ENCODE results near the gene PLPPR2.
"Not testable (repeated sequence)": the region's sequence is repeated elsewhere in the genome, so short reads cannot be mapped to it uniquely, and the experiment has no call there.

PLPPR2 gene

DNA sequence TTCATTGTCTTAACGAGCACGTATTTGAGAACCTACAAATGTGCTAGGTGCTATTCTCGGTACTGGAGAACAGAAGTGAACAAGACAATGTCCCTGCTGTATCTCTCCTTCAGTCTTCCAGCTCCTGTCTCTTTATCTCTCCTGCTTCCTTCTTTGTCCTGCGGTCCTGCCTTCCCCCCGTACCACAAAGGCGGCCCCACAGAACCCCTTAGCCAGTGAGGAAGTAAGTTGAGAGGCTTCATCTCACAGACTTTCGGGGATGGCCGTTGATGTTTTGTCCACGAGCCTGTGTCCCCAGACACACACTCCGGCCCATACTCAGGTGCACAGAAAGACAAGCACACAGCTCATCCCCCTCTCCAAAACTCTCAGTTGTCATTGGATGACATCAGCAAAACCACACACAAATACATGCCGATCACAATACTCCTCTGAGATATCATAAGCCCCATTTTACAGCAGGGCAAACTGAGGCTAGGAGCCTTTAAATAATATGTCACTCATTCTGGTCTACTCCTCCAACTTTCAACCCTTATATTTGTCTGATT lies 18.7 kb downstream of the PLPPR2 start:
- no peak for DNase-seq (ENCODE audit: low read depth in 2 of 2)

DNA sequence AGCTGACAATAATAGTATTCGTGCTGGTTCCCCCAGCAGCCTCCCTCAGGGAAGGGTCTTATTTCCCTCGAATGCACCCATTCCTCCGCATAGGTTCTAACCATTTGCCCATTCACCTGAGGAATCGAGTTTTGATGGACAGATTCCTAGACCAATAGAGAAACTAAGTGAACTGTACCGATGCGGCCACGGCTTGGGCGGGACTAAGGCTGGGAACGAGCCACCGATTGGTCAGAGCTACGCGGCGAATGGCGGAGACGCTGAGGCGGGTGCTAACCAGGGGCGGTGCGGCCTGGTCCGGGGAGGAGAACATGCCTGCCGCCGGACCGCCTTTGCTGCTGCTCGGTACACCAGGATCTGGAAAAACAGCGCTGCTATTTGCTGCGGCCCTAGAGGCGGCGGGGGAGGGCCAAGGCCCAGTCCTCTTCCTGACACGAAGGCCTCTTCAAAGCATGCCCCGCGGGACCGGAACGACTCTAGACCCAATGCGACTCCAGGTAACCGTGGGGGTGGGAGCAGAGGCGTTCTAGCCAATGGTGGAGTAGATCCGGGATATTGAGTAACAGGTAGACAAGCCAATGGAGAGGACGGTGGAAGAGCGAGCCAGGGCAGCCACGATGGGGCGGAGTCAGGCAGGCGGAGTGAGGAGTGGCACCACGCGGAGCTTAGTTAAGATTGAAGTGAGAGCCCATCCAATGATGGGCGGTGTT lies 19.4 kb downstream of the PLPPR2 start, which contains the start of gene SWSAP1:
TSS of gene SWSAP1 (plus strand) at position 234 of the 710 bp plus-strand sequence. CDS start at position 249, 15 bp downstream.
- DNase-seq (ENCODE audit: low read depth in 2 of 2), result peak; percentile 92 to 96

DNA sequence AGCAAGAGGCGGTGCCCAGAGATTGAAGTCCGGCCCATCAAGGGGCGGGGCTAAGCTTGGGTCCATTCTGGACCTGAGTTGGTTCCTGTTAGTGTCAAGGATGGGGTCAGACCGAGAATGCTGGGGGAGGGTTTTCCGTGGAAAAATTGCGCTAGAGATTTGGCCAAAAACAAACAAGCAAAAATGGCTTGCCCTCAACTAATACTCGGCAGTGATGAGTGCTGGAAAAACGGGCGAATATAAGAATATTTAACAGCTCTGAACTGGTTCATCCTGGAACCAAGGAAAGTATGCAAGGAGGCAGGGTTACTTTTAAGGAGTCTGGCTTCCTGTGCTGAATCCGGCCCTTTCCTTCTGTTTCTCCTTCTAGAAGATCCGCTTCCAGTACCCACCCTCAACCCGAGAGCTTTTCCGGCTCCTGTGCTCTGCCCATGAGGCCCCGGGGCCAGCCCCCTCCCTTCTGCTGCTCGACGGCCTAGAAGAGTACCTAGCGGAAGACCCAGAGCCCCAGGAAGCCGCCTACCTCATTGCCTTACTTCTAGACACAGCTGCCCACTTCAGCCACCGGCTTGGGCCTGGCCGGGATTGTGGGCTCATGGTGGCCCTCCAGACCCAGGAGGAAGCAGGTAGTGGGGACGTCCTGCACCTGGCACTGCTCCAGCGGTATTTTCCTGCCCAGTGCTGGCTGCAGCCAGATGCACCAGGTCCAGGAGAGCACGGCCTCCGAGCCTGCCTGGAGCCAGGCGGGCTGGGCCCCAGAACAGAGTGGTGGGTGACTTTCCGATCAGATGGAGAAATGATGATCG lies 20.1 kb downstream of the PLPPR2 start:
- DNase-seq (ENCODE audit: low read depth in 2 of 2), result peak; percentile 62 to 63

DNA sequence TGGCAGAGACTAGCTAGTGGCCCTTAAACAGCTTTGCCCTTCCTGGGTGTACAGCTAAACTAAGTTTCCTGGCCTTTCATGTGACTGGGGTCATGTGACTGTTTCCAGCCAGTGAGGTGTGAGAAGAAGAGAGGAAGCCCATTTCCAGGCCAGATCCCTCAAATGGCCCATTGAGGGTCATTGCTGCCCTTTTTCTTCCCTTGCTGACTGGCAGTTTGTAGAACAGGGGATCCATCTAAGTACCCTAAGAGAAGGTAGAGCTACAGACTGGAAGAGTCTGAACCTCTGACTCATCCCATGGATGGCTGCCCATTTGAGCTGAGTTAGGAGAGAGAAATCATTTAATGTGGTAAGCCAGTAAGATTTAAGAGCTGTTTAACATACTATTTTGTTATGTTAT lies 22.0 kb downstream of the PLPPR2 start:
- no peak for DNase-seq (ENCODE audit: low read depth in 2 of 2)

DNA sequence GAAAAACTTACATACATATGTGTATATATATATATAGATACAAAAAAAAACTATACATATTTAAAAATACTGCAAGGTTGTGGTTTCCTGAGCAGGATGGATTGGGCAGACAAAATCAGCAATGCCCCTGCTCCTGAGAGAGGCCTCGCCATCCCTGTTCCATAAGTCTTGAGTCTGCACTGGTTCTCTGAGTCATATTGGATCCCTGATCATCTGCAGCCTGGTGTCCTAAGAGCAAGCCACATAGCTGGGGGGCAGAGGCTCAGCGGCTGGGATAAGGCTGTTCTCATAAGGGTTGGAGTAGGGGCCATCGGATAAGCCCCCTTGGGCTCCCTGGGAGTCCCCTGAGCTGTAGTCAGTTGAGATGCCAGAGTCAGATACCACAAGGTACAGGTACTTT lies 22.5 kb downstream of the PLPPR2 start:
- no peak for DNase-seq (ENCODE audit: low read depth in 2 of 2)

DNA sequence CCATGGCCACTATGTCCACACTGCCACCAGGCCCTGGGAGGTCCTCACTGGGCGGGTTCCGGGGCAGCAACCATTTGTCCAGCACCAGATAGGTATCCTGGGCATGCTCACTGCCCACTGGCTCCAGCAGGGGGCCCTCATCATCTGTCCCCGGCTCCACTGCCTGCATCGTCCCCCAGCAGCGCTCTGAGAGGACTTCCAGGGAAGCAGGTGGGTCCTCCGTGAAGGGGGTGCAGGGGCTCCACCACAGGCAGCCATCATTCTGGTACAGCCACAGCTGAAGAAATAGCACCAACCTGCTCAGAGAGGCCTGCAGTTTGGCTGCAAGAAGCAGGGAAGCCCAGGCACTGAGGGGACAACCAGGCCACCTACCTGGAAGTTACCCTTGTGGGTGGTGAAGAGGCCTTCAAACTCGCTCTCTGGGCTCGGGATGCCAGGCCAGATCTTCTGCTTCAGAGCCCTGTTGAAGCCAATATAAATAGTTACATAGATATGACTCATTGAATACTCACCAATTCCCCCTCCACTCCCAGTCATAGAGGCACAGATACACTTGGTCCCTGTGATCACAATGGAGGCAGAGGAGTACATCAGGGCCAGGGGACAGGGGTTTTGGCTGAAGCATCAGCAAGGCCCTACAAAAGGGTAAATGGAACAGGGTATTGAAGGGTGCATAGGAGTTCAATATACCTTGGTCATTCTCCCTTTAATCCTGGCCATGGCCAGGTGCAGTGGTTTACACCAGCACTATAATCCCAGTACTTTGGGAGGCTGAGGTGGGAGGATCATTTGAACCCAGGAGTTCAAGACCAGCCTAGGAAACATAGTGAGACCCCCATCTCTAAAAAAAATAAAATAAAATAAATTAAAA lies 23.3 kb downstream of the PLPPR2 start:
- DNase-seq (ENCODE audit: low read depth in 2 of 2), result no peak

DNA sequence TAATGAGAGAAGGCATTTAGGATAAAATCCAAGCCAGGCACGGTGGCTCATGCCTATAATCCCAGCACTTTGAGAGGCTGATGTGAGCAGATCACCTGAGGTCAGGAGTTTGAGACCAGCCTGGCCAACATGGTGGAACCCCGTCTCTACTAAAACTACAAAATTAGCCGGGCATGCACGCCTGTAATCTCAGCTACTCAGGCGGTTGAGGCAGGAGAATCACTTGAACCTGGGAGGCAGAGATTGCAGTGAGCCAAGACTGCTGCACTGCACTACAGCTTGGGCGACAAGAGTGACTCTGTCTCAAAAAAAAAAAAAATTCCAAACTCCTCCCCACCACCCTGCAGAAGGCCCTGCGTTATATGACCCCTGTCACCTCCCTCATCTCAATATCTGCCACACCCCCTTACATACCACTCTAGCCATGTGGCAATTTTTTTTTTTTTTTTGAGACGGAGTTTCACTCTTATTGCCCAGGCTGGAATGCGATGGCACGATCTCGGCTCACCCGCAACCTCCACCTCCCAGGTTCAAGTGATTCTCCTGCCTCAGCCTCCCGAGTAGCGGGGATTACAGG lies 24.1 kb downstream of the PLPPR2 start:
- DNase-seq (ENCODE audit: low read depth in 2 of 2), result not testable (repeated sequence)

DNA sequence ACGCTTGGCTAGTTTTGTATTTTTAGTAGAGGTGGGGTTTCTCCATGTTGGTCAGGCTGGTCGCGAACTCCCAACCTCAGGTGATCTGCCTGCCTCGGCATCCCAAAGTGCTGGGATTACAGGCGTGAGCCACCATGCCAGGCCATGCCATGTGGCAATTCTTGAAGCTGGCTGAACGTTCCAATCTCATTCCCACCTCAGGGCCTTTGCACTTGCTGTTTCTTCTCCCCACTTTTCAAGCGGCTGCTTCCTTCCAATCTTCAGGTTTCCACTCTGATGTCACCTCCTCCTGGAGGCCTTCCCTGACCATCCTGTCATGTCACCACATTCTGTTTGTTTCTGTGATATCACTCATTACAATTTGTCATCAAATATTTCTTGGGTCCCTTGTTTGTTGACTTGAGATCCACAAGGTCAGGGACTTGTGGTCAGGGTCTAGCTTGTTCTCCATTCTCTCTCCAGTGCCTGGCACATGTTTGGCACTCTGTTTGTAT lies 24.7 kb downstream of the PLPPR2 start:
- DNase-seq (ENCODE audit: low read depth in 2 of 2), result no peak

DNA sequence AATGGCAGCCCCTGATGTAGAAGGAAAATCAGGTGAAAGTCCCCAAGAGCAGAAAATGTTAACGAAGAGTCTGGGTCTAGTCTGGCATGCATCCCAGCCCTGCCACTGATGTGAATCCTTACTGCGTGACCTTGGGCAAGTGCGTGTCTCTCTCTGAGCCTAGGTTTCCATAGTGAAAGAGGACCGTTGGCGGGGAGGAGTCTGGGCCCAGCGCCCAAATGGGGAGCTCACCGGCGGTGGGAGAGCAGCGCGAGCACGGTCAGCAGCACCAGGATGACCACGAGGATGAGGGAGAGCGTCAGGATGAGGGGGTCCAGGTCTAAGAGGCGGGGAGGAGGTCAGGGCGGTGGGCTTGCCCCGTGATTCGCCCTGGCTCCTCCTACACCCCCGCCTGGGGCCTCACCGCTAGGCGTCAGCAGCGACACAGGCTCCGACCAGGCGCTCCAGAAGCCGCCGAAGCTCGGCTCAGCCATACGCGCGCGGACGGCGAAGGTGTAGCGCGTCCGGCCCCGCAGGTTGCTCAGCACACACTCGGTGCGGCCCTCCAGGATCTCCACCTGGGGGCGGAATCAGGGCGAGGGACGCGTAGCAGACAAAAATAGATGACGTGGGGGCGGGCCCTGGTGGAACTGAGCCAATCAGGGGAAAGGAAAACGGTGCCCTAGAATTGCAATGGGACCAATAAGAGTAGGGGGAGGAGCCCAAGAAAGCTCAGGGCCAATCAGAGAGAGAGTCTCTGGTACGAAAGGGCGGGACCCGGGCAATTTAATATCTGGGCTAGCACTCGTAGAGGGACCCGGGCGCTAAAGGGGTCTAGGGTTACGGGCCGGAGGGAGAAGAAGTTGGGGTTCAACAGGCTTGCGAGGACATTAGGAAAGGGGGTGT lies 25.7 kb downstream of the PLPPR2 start:
- DNase-seq (ENCODE audit: low read depth in 2 of 2), result peak; percentile 90 to 94

DNA sequence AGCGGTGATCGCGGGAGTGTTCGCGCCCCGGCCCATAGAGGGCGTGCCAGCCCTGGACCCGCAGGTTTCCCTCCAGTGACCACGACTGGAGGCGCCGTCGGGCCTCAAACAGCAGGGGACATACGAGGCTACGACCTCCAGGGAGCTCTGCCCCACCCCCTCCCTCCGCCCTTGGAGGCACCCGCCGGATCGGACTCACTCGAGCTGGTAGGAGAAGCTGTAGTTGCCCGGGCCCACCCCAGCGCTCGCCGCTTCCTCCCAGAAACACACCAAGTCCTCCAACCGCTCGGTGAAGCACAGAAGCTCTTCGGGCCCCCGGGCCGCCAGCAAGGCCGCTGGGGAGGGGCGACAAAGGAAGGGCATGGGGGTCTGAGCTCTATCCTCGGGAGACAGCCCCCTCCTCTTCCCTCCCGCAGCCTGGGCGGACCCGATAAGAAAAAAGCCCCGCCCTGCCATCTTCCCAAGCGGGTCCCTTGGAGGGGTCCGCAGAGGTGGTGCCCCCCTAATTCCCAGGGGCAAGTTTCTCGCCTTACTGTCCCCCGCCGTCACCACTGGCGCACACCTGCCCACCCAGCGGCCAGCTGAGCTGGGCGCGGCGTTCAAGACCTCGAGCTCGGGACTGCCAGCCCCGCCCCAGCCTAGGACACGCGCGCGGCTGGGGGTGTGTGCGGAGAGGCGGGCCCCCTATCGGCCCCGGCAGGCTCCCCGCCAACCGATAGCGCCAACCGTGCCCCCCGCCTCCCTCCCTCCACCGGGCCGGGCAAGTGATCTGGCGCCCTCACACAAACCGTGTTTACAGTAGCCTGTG lies 27.9 kb downstream of the PLPPR2 start:
- DNase-seq (ENCODE audit: low read depth in 2 of 2), result peak; percentile 42 to 57

DNA sequence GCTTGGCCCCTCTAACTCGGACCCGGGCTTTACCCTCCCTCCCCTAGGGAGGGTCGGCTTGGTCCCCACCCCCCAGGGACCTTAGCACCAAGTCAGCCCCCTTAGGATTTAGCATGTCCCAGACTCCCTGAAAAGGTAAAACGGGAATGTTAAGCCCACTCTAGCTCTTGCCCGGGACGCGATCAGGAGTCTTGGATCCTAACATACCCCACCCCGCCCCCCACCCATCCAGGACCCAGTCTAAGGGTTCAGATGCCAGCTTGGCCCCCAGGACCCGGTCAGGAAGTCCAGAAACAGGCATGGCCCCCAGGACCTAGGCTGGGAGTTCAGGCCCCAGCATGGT lies 28.4 kb downstream of the PLPPR2 start:
- no peak for DNase-seq (ENCODE audit: low read depth in 2 of 2)

DNA sequence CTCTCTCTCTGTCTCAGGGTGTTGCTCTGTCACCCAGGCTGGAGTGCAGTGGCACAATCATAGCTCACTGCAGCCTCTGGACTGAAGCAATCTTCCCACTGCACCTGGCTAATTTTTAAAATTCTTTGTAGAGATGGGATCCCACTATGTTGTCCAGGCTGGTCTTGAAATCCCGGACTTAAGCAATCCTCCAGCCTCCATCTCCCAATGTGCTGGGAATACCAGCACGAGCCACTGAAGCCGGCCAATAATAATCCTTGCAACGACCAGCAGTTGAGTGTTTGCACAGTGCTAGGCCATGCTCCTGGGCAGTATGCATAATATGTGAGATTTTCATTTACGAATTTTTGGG lies 29.5 kb downstream of the PLPPR2 start:
- DNase-seq (ENCODE audit: low read depth in 2 of 2), result no peak

DNA sequence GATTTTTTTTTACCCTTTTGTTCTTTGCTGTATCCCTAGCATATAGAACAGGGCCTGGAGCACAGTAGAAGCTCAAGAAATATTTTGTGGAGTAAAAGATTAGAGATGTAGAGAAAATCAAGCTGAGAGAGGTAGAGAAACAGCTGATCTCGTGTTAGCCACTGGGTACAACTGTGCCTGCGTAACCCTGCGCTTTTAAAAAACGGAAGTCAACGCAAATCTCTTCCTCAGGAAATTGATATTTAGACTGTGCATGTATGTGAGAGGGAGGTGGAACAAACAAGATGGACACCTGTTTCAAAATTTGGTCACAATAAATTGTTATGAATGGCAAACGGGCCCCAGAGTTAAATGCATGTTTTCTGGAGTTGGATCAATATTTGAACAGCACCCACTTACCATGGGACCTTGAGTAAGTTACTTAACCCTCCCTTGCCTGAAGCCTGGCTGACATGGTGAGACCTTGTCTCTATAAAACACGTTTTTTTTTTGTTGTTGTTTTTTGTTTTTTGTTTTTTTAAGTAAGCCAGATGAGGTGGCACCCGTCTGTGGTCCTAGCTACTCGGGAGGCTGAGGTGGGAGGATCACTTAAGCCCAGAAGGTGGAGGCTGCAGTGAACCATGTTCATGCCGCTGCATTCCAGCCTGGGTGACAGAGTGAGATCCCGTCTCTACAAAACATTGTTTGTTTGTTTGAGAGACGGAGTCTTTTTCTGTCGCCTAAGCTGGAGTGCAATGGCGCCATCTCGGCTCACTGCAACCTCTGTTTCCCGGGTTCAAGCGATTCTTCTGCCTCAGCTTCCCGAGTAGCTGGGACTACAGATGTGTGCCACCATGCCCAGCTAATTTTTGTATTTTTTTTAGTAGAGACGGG lies 32.2 kb downstream of the PLPPR2 start:
- DNase-seq (ENCODE audit: low read depth in 2 of 2), result no peak

DNA sequence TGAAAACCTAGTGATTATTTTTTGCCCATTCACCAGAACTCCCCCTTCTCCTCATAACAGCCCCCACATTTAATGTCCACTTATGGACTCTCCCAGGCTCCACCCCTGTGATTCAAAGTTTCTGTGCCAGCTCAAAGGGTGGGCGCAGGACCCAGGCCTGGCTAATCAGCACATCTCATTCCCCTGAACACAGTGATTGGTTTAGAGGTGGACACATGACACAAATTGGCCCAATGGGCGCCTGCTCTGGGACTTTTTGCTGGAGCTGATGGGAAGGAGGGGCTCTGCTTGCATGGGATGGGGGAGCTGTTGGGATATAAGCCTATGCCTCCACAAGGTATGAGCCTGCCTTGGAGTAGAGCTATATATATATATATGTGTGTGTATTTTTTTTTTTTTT lies 35.1 kb downstream of the PLPPR2 start:
- DNase-seq (ENCODE audit: low read depth in 2 of 2), result no peak

DNA sequence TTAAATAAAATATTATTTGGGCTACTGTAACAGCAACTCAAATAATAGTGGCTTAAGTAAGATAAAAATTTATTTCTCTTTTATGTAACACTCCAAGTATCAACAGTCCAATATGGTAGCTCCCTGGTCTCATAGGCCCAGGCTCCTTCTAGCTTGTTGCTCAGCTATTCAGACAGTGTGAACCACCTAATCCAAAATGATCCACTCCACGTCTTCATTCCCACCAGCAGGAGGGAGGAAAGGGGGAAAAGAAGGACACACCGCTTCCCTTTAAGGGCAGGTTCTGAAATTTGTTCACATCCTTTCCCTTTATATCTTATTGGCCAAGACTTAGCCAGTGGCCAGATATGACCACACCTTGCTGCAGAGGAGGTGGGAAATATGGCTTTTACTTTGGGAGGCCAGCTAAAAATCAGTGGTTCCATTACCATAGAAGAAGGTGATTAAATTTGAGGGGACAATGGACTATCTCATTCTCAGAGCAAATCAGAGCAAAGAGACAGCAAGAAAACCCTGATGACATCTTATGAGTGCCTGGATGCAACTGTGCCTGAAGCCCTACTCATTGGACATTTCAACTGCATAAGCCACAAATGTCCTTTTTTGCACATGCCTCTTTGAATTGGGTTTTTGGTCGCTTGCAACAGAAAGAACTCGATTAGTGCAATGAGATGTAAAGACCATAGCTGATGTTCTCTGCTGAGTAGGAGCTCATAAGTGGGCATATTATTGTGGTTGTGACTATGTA lies 35.9 kb downstream of the PLPPR2 start:
- no peak for DNase-seq (ENCODE audit: low read depth in 2 of 2)

DNA sequence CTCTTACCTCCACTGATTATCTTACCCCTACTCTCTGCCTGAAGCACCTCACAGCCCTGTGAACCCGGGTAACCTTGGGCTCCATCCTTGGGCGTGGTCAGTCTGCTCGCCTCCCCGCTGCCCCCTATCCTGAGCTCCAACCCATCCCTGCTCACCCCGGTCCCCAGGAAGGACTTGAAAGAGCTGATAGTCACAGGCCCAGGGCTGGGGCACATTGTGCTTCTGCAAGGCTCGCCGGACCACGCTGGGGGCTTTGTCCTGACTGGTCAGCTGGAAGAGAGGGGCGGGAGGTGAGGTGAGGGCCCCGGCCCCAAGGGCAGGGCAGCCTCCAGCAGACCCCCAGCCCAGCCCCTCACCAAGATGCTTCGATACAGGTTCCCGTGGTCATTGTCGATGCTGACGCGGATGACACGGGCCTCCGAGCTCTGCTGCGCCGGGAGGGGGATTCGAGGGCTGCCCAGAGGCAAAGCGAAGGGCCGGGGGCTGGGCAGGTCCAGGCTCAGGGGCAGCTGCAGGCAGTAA lies 41.9 kb downstream of the PLPPR2 start:
- DNase-seq (ENCODE audit: low read depth in 2 of 2), result no peak

DNA sequence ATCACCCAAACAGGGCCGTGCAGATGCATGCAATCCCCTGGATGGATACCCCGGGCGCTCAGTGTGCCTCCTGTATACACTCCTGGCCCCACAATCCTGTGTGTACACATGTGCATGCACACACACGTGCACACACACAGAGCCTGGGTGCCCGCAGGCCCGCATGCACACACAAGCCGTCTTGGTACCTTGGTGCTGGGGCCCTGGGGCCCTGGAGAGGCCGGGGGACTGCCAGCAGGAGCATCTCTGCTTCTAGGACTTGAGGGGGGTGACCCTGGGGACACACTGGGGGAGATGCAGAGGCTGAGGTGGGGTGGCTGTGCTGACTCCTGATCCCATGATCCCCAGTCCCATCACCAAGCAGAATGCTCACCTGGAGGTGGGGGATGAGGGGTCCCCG lies 44.4 kb downstream of the PLPPR2 start:
- DNase-seq (ENCODE audit: low read depth in 2 of 2), result no peak

DNA sequence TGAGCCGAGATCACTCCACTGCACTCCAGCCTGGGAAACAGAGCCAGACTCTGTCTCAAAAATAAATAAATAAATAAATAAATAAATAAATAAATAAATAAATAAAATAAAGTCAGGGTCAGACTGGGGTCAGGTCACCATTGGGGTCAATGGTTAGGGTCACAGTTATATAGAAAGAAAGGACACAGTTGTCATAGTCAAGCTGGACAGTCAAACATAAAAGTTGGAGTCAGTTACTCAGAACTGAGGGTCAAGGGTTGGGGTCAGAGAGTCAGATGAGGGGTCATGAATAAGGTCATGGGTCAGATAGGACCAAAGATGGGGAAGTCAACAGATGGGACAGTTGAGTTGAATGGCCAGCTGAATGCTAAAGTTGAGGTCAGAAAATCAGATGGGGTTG lies 45.6 kb downstream of the PLPPR2 start:
- no peak for DNase-seq (ENCODE audit: low read depth in 2 of 2)

Measured in stimulated activated CD4-positive, alpha-beta T cell treated with anti-CD3 and anti-CD28 coated beads, Interleukin-4, amount 100 ng/mL, for 48 hours (primary cell).